Endodermal cell (in vitro differentiated cells): ENCODE data around the gene ATF4. TPM values are rescaled to one million over a fixed set of nuclear protein-coding genes. Genes with fewer than 3 reads are reported as not detected.

ENCODE experiments used
- DNase-seq: peaks from one replicate; pipeline ENCODE4 v3.0.0-alpha.2; 2017
- H3K27ac ChIP-seq: 2 replicates; pipeline ENCODE4 v1.5.1; 2013; ENCODE audit warnings: mild to moderate bottlenecking, low read depth, low read length, moderate library complexity
- H3K27me3 ChIP-seq: 2 replicates; pipeline ENCODE4 v1.6.1; 2013; ENCODE audit warnings: mild to moderate bottlenecking, low read length, moderate library complexity; ENCODE audit not compliant: insufficient read depth, control insufficient read depth, poor library complexity, severe bottlenecking
- H3K36me3 ChIP-seq: 2 replicates; pipeline ENCODE4 v1.7.0; 2013; ENCODE audit warnings: mild to moderate bottlenecking, low read length, moderate library complexity; ENCODE audit not compliant: control insufficient read depth, insufficient read depth
- H3K4me1 ChIP-seq: one replicate; pipeline ENCODE4 v1.7.0; 2013; ENCODE audit warnings: low read length; ENCODE audit not compliant: control insufficient read depth, insufficient read depth
- H3K4me3 ChIP-seq: 2 replicates; pipeline ENCODE4 v1.5.1; 2013; ENCODE audit warnings: mild to moderate bottlenecking, low read length, moderate library complexity
- H3K9ac ChIP-seq: 2 replicates; pipeline ENCODE4 v1.6.1; 2013; ENCODE audit warnings: mild to moderate bottlenecking, low read length, moderate library complexity; ENCODE audit not compliant: poor library complexity, severe bottlenecking; ENCODE audit errors: extremely low read depth
- H3K9me3 ChIP-seq: 2 replicates; pipeline ENCODE4 v1.6.1; 2013; ENCODE audit warnings: mild to moderate bottlenecking, low read length, moderate library complexity; ENCODE audit not compliant: control insufficient read depth
- H3K27ac Mint-ChIP-seq: 2 replicates; pipeline ENCODE4 v1.8.0; 2020; ENCODE audit warnings: mixed read lengths
- H3K27me3 Mint-ChIP-seq: 2 replicates; pipeline ENCODE4 v1.8.0; 2021; ENCODE audit warnings: mild to moderate bottlenecking, mixed read lengths; ENCODE audit not compliant: insufficient read depth
- H3K36me3 Mint-ChIP-seq: 2 replicates; pipeline ENCODE4 v1.8.0; 2020; ENCODE audit warnings: low read depth, mixed read lengths
- H3K4me1 Mint-ChIP-seq: 2 replicates; pipeline ENCODE4 v1.8.0; 2020; ENCODE audit warnings: mixed read lengths
- H3K4me3 Mint-ChIP-seq: 2 replicates; pipeline ENCODE4 v1.8.0; 2020; ENCODE audit warnings: mild to moderate bottlenecking, moderate library complexity, mixed read lengths
- H3K9me3 Mint-ChIP-seq: 2 replicates; pipeline ENCODE4 v1.8.0; 2020; ENCODE audit warnings: mild to moderate bottlenecking, mixed read lengths
- CTCF ChIP-seq: fragments of 200-600 bp; sonication (generic); conservative IDR thresholded peaks from 2 replicates; pipeline ENCODE4 v1.5.0; 2021; ENCODE audit warnings: antibody characterized with exemption, mild to moderate bottlenecking
- WGBS, 2 experiments: methylation state at CpG; one replicate each; pipeline versions ENCODE4 v1.1.5 to v1.1.7; 2013; ENCODE audit warnings: missing lambda C conversion rate in 2 of 2, mixed read lengths in 1 of 2; ENCODE audit not compliant: insufficient coverage in 1 of 2, insufficient read length in 1 of 2; 5-methylcytosine and 5-hydroxymethylcytosine counted together
- total RNA-seq, 2 donors: library from RNA; stranded (reverse); fragmentation: NEBNext Ultra II Directional in 1 of 2; extraction: Animal tissue kit (Norgen Biotek cat#: 25700) in 1 of 2; gene quantifications; 2 replicates in 1 of 2; 3 replicates in 1 of 2; pipeline ENCODE4 v1.2.1, GENCODE V29; 2021

The ATF4 gene
- total RNA-seq, 2 donors from 2014 or later, result 335 to 341 TPM

- Histone ChIP-seq H3K4me3 (no peak overlapping the region), H3K36me3 (no peaks in the 10 kb centered on the region), H3K4me1 (peaks cover 3% of the 10 kb centered on the region), H3K9ac (no peak overlapping the region), H3K27me3 (peaks cover 29% of the 10 kb centered on the region), H3K9me3 (no peaks in the 10 kb centered on the region), H3K27ac (no peak overlapping the region)
- peaks cover 1% of the 10 kb centered on the region for H3K4me1 Mint-ChIP-seq
- WGBS, 2 experiments, result 81 to 90% methylated on average over 4 to 7 of the region's 7 CpGs
- no peak for DNase-seq
- H3K9me3 Mint-ChIP-seq, result no peaks in the 10 kb centered on the region
- no peak for TF ChIP-seq CTCF
- H3K36me3 Mint-ChIP-seq, result no peaks in the 10 kb centered on the region
- peaks cover 27% of the 10 kb centered on the region for H3K27me3 Mint-ChIP-seq
- no peak overlapping the region for H3K27ac Mint-ChIP-seq
- no peak overlapping the region for H3K4me3 Mint-ChIP-seq
Measured at GRCh38 chr22:39563571-39564428, 43.4 kb downstream of the ATF4 start.

GRCh38 chr22:39565414-39565944, 45.1 kb downstream of the ATF4 start:
- Mint-ChIP-seq H3K36me3 (no peaks in the 10 kb centered on the region), H3K27me3 (peaks cover 16% of the 10 kb centered on the region), H3K27ac (no peak overlapping the region), H3K4me1 (no peaks in the 10 kb centered on the region), H3K4me3 (no peak overlapping the region), H3K9me3 (no peaks in the 10 kb centered on the region)
- Histone ChIP-seq H3K27me3 (peaks cover 20% of the 10 kb centered on the region), H3K4me3 (no peak overlapping the region), H3K27ac (no peak overlapping the region), H3K9me3 (no peaks in the 10 kb centered on the region), H3K4me1 (no peaks in the 10 kb centered on the region), H3K9ac (no peak overlapping the region), H3K36me3 (no peaks in the 10 kb centered on the region)
- no peak for DNase-seq
- WGBS, 2 experiments, result 94 to 95% methylated on average over 2 to 5 of the region's 5 CpGs
- no peak for TF ChIP-seq CTCF

- no peaks in the 10 kb centered on the region for H3K36me3 ChIP-seq
- H3K9ac ChIP-seq, result no peak overlapping the region
- H3K27me3 Mint-ChIP-seq, result peaks cover 2% of the 10 kb centered on the region
- no peak overlapping the region for H3K27ac Mint-ChIP-seq
- no peaks in the 10 kb centered on the region for H3K9me3 ChIP-seq
- no peak overlapping the region for H3K4me3 Mint-ChIP-seq
- H3K4me1 Mint-ChIP-seq, result no peaks in the 10 kb centered on the region
- 85 to 91% methylated on average over 8 to 14 of the region's 14 CpGs for WGBS, 2 experiments
- H3K27me3 ChIP-seq, result peaks cover 3% of the 10 kb centered on the region
- no peak for TF ChIP-seq CTCF
- DNase-seq, result no peak
- no peaks in the 10 kb centered on the region for H3K36me3 Mint-ChIP-seq
- H3K27ac ChIP-seq, result no peak overlapping the region
- no peaks in the 10 kb centered on the region for H3K4me1 ChIP-seq
- no peaks in the 10 kb centered on the region for H3K9me3 Mint-ChIP-seq
- H3K4me3 ChIP-seq, result no peak overlapping the region
Measured at GRCh38 chr22:39567135-39567946, 47.0 kb downstream of the ATF4 start.
